ENCODE data around the gene SSH3.

SSH3 gene

DNA sequence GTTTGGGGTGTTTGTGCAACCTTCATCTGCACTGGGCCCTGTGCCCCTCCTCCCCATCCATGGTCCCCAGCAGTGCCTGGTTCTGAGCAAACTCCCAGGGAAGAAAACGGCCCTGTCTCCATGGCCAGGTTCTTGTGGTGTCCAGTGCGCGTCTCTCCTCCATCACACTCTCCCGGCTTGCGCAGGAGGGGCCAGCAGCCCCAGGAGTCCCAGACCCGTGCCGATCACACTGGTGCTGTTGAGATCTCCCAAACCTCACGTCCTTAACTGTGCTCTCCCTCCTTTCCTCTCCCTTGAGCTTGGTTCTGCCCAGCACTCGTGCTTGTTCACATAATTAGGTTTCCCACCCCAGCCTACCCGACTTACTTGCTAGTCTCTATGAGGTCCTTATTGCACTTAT lies 48.0 kb upstream of the SSH3 start:
- H3K9me2 ChIP-seq (replicated peaks; ENCODE audit: control insufficient read depth, low read length): no peaks in the 10 kb centered on the region
- H3K4me2 ChIP-seq (ENCODE audit: low read length): no peak overlapping the region
- no peaks in the 10 kb centered on the region for H3K9me3 ChIP-seq (ENCODE audit: control insufficient read depth, insufficient read depth, low read length)
- no peak overlapping the region for H3K27ac ChIP-seq (ENCODE audit: low read depth, low read length)
- no peaks in the 10 kb centered on the region for H3K79me2 ChIP-seq (ENCODE audit: control insufficient read depth, low read length)
- peaks cover 24% of the 10 kb centered on the region for H3F3A ChIP-seq (ENCODE audit: control insufficient read depth, insufficient read depth)
- H3K4me1 ChIP-seq (ENCODE audit: control insufficient read depth, low read length): 0 out of 2 replicates have a peak, but pooled peaks cover 2% of the 10 kb centered on the region
- no peaks in the 10 kb centered on the region for H3K27me3 ChIP-seq (ENCODE audit: control insufficient read depth, low read length)
- 0 out of 2 replicates have a peak, but pooled peaks cover 3% of the 10 kb centered on the region for H4K20me1 ChIP-seq (ENCODE audit: control insufficient read depth, insufficient read depth, low read depth, low read length)
- no peak for TF ChIP-seq EZH2phosphoT487 (IDR thresholded peaks at IDR 0.05; ENCODE audit: borderline replicate concordance, low read length)
- TF ChIP-seq, protein P1, sequence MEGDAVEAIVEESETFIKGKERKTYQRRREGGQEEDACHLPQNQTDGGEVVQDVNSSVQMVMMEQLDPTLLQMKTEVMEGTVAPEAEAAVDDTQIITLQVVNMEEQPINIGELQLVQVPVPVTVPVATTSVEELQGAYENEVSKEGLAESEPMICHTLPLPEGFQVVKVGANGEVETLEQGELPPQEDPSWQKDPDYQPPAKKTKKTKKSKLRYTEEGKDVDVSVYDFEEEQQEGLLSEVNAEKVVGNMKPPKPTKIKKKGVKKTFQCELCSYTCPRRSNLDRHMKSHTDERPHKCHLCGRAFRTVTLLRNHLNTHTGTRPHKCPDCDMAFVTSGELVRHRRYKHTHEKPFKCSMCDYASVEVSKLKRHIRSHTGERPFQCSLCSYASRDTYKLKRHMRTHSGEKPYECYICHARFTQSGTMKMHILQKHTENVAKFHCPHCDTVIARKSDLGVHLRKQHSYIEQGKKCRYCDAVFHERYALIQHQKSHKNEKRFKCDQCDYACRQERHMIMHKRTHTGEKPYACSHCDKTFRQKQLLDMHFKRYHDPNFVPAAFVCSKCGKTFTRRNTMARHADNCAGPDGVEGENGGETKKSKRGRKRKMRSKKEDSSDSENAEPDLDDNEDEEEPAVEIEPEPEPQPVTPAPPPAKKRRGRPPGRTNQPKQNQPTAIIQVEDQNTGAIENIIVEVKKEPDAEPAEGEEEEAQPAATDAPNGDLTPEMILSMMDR (IDR thresholded peaks at IDR 0.05; ENCODE audit: low read depth, low read length, poor library complexity, severe bottlenecking): no peak
- peaks cover 69% of the 10 kb centered on the region for H3K36me3 ChIP-seq (ENCODE audit: control insufficient read depth, low read length)
- no peak overlapping the region for H3K4me3 ChIP-seq (ENCODE audit: low read length)

DNA sequence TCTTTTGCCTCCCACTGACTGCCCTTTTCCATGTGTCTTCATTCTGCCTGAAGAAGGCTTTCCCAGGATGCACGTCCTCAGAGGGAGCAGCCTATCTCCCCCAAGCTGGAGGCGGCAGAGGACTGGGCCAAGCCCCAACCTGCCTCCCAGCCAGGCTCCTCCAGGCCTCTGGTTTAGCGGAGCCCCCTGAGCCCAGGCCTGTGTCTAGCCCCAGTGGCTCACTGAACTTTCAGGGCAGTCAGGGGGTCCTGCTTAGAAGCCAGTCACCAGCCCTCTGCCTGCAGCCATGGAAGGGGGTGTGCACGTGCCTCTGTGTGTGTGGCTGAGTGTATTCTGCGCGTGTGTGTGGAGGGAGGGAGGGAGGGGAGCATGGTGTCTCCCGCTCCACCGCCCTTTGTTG lies 47.5 kb upstream of the SSH3 start:
- H3F3A ChIP-seq (ENCODE audit: control insufficient read depth, insufficient read depth): peaks cover 24% of the 10 kb centered on the region
- no peaks in the 10 kb centered on the region for H3K9me2 ChIP-seq (replicated peaks; ENCODE audit: control insufficient read depth, low read length)
- H3K4me3 ChIP-seq (ENCODE audit: low read length): no peak overlapping the region
- H4K20me1 ChIP-seq (ENCODE audit: control insufficient read depth, insufficient read depth, low read depth, low read length): 0 out of 2 replicates have a peak, but pooled peaks cover 3% of the 10 kb centered on the region
- peaks cover 64% of the 10 kb centered on the region for H3K36me3 ChIP-seq (ENCODE audit: control insufficient read depth, low read length)
- 0 out of 2 replicates have a peak, but pooled peaks cover 2% of the 10 kb centered on the region for H3K4me1 ChIP-seq (ENCODE audit: control insufficient read depth, low read length)
- no peaks in the 10 kb centered on the region for H3K9me3 ChIP-seq (ENCODE audit: control insufficient read depth, insufficient read depth, low read length)
- H3K79me2 ChIP-seq (ENCODE audit: control insufficient read depth, low read length): no peaks in the 10 kb centered on the region
- TF ChIP-seq, protein P1 (IDR thresholded peaks at IDR 0.05; ENCODE audit: low read depth, low read length, poor library complexity, severe bottlenecking): no peak
- TF ChIP-seq EZH2phosphoT487 (IDR thresholded peaks at IDR 0.05; ENCODE audit: borderline replicate concordance, low read length): no peak
- no peak overlapping the region for H3K27ac ChIP-seq (ENCODE audit: low read depth, low read length)
- H3K27me3 ChIP-seq (ENCODE audit: control insufficient read depth, low read length): no peaks in the 10 kb centered on the region
- no peak overlapping the region for H3K4me2 ChIP-seq (ENCODE audit: low read length)

DNA sequence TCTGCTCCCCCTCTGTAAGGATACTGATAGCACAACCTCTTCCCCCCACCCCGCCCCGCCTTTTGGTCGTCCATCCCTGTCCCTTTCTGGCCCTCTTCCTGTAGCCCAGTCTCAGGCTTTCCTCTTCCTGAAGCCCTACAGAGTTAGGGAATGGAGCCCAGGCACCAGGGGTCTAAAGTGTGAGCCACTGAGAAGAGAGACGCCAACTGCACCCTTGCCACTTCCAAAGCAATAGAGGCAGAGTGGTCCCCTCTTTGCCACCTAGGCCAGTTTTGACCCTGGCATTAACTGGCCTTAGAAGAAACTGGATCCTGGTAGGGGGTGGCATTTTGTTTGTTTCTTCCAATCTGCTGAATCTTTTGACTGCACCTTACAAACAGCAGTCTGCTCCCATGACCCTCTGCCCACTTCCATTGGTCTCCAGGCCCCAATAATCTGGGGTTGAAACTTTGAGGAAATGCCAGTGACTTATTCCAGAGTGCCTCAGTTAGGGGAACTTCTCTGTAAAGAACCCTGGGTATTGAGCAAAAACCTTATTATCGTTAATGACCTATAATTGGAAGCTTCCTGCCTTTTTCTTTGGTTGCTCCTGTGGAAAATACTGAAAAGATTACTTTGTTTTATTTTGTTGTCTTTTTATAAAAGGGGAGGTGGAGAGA lies 46.7 kb upstream of the SSH3 start:
- H3K9me2 ChIP-seq (replicated peaks; ENCODE audit: control insufficient read depth, low read length): no peaks in the 10 kb centered on the region
- H3K36me3 ChIP-seq (ENCODE audit: control insufficient read depth, low read length): peaks cover 56% of the 10 kb centered on the region
- TF ChIP-seq EZH2phosphoT487 (IDR thresholded peaks at IDR 0.05; ENCODE audit: borderline replicate concordance, low read length): no peak
- TF ChIP-seq, protein P1 (IDR thresholded peaks at IDR 0.05; ENCODE audit: low read depth, low read length, poor library complexity, severe bottlenecking): no peak
- no peak overlapping the region for H3K4me2 ChIP-seq (ENCODE audit: low read length)
- H3F3A ChIP-seq (ENCODE audit: control insufficient read depth, insufficient read depth): peaks cover 24% of the 10 kb centered on the region
- peaks cover 8% of the 10 kb centered on the region for H3K4me1 ChIP-seq (ENCODE audit: control insufficient read depth, low read length)
- H3K4me3 ChIP-seq (ENCODE audit: low read length): no peak overlapping the region
- H4K20me1 ChIP-seq (ENCODE audit: control insufficient read depth, insufficient read depth, low read depth, low read length): 0 out of 2 replicates have a peak, but pooled peaks cover 3% of the 10 kb centered on the region
- no peak overlapping the region for H3K27ac ChIP-seq (ENCODE audit: low read depth, low read length)
- H3K27me3 ChIP-seq (ENCODE audit: control insufficient read depth, low read length): no peaks in the 10 kb centered on the region
- H3K79me2 ChIP-seq (ENCODE audit: control insufficient read depth, low read length): no peaks in the 10 kb centered on the region
- no peaks in the 10 kb centered on the region for H3K9me3 ChIP-seq (ENCODE audit: control insufficient read depth, insufficient read depth, low read length)

Measured in DOHH2 (cell line).